GM12892 (cell line): Measurements from ENCODE around the gene RASSF4.

Experiments used
- POLR2A ChIP-seq: IDR thresholded peaks from 2 replicates; pipeline ENCODE4 v1.6.1; 2011; ENCODE audit warnings: low read depth, low read length, control low read depth
- POLR2AphosphoS5 ChIP-seq: IDR thresholded peaks from 2 replicates; pipeline ENCODE4 v1.6.1; 2011; ENCODE audit warnings: low read depth, low read length, control low read depth
- TAF1 ChIP-seq: IDR thresholded peaks from 2 replicates; pipeline ENCODE4 v1.6.1; 2011; ENCODE audit warnings: low read depth, mild to moderate bottlenecking, control low read depth, low read length, borderline replicate concordance

GRCh38 chr10:44939691-44940401 lies 19.8 kb upstream of the RASSF4 start:
- no peak for TF ChIP-seq POLR2A
- TF ChIP-seq POLR2AphosphoS5, result no peak
- TF ChIP-seq TAF1, result no peak
